ENCODE data around the gene JTB. TPM values are rescaled to one million over a fixed set of nuclear protein-coding genes. Genes with fewer than 3 reads are reported as not detected.

Gene JTB
- total and polyA plus RNA-seq, 2 donors (not counting 1 experiment from before 2014, with no cell fraction given): 106 to 159 TPM

GRCh38 chr1:153961421-153961820 is 16.1 kb downstream of the JTB start:
- H3K36me3 ChIP-seq (replicated peaks in 1 of 2; ENCODE audit: control extremely low read depth in 1 of 2, control insufficient read depth in 1 of 2, extremely low read depth in 1 of 2, insufficient read depth in 2 of 2, low read length in 1 of 2): peaks cover 0 to 12% of the 10 kb centered on the region in 2 experiments
- no peaks in the 10 kb centered on the region for H3K27me3 Mint-ChIP-seq
- peak overlapping the region; percentile 85 for H3K4me2 ChIP-seq (replicated peaks; ENCODE audit: low read depth, low read length, poor library complexity, severe bottlenecking)
- no peak for ATAC-seq (ENCODE audit: low read depth)
- H4K20me1 ChIP-seq (ENCODE audit: control insufficient read depth, insufficient read depth, low read length, poor library complexity, severe bottlenecking): peaks cover 20% of the 10 kb centered on the region
- H3K9ac ChIP-seq (ENCODE audit: low read length): no peak overlapping the region
- H3K79me2 ChIP-seq (ENCODE audit: control insufficient read depth, insufficient read depth, low read length): peaks cover 71% of the 10 kb centered on the region
- H3K27ac ChIP-seq (ENCODE audit: low read length in 2 of 2): peak overlapping the region in 1 of 2 donors; percentile 95
- H3K27ac Mint-ChIP-seq: peak overlapping the region; percentile 85
- H3K27me3 ChIP-seq (replicated peaks in 1 of 4; ENCODE audit: control extremely low read depth in 1 of 4, control insufficient read depth in 3 of 4, insufficient read depth in 4 of 4, low read length in 3 of 4): no peaks in the 10 kb centered on the region
- TF ChIP-seq EZH2 (IDR thresholded peaks at IDR 0.05; ENCODE audit: borderline replicate concordance, insufficient read depth, low read depth, low read length, poor library complexity, severe bottlenecking) (no peak), CTCF (IDR thresholded peaks at IDR 0.05) (no peak)
- no peak for DNase-seq
- intact Hi-C loops (cut with micrococcal nuclease): no loop called here
- H3K4me1 Mint-ChIP-seq: peaks cover 63% of the 10 kb centered on the region
- no peak overlapping the region for H2AFZ ChIP-seq (ENCODE audit: insufficient read depth, low read depth, low read length, poor library complexity, severe bottlenecking)
- no peak overlapping the region for H3K4me3 ChIP-seq (ENCODE audit: control extremely low read depth in 1 of 5, extremely low read depth in 1 of 5, insufficient read depth in 1 of 5, low read depth in 2 of 5, low read length in 4 of 5)
- peaks cover 50 to 55% of the 10 kb centered on the region in 2 donors for H3K4me1 ChIP-seq (ENCODE audit: control insufficient read depth in 2 of 2, insufficient read depth in 2 of 2, low read length in 2 of 2)
- CTCF ChIA-PET: interaction anchor here (0.9 to 7.5 kb wide), 2 partner anchors 16 to 171 kb away, joined by 3 to 65 read pairs; partner anchors contain the start of gene DENND4B
- no peaks in the 10 kb centered on the region for H3K9me3 ChIP-seq (ENCODE audit: control extremely low read depth in 1 of 3, control insufficient read depth in 2 of 3, insufficient read depth in 1 of 3, low read length in 2 of 3)
- 100% methylated on average over 2 of the region's 4 CpGs for WGBS (ENCODE audit: insufficient coverage)
- peak overlapping the region; percentile 83 for H3K4me3 Mint-ChIP-seq
- POLR2A ChIA-PET: interaction anchor here (0.9 to 9.2 kb wide), 3 partner anchors 16 to 210 kb away, joined by 3 to 115 read pairs (median 11); partner anchors contain the start of genes DENND4B and RAB13
- no peaks in the 10 kb centered on the region for H3K9me3 Mint-ChIP-seq (ENCODE audit: insufficient read depth)

- no peaks in the 10 kb centered on the region for H3K27me3 ChIP-seq (replicated peaks in 1 of 4; ENCODE audit: control extremely low read depth in 1 of 4, control insufficient read depth in 3 of 4, insufficient read depth in 4 of 4, low read length in 3 of 4)
- H3K9me3 Mint-ChIP-seq (ENCODE audit: insufficient read depth): no peaks in the 10 kb centered on the region
- no peaks in the 10 kb centered on the region for H3K27me3 Mint-ChIP-seq
- TF ChIP-seq CTCF (IDR thresholded peaks at IDR 0.05): no peak
- no peak for TF ChIP-seq EZH2 (IDR thresholded peaks at IDR 0.05; ENCODE audit: borderline replicate concordance, insufficient read depth, low read depth, low read length, poor library complexity, severe bottlenecking)
- WGBS (ENCODE audit: insufficient coverage): 96% methylated on average over 10 of the region's 11 CpGs
- no peak for DNase-seq
- peaks cover 63% of the 10 kb centered on the region for H3K4me1 Mint-ChIP-seq
- no peak overlapping the region for H3K4me3 Mint-ChIP-seq
- no peak overlapping the region for H2AFZ ChIP-seq (ENCODE audit: insufficient read depth, low read depth, low read length, poor library complexity, severe bottlenecking)
- ChIA-PET CTCF (interaction anchor here (0.9 to 5.6 kb wide), 2 partner anchors 14 to 170 kb away, joined by 3 to 47 read pairs; partner anchors contain the start of gene DENND4B), POLR2A (interaction anchor here (1.6 to 9.2 kb wide), 2 partner anchors 12 to 15 kb away, joined by 3 to 115 read pairs; partner anchors contain the start of gene DENND4B)
- intact Hi-C loops (cut with micrococcal nuclease): no loop called here
- peaks cover 0 to 12% of the 10 kb centered on the region in 2 experiments for H3K36me3 ChIP-seq (replicated peaks in 1 of 2; ENCODE audit: control extremely low read depth in 1 of 2, control insufficient read depth in 1 of 2, extremely low read depth in 1 of 2, insufficient read depth in 2 of 2, low read length in 1 of 2)
- H4K20me1 ChIP-seq (ENCODE audit: control insufficient read depth, insufficient read depth, low read length, poor library complexity, severe bottlenecking): peaks cover 33% of the 10 kb centered on the region
- no peak overlapping the region for H3K4me2 ChIP-seq (replicated peaks; ENCODE audit: low read depth, low read length, poor library complexity, severe bottlenecking)
- peaks cover 48 to 55% of the 10 kb centered on the region in 2 donors for H3K4me1 ChIP-seq (ENCODE audit: control insufficient read depth in 2 of 2, insufficient read depth in 2 of 2, low read length in 2 of 2)
- peak overlapping the region; percentile 97 for H3K27ac Mint-ChIP-seq
- no peak overlapping the region for H3K27ac ChIP-seq (ENCODE audit: low read length in 2 of 2)
- no peak overlapping the region for H3K9ac ChIP-seq (ENCODE audit: low read length)
- H3K79me2 ChIP-seq (ENCODE audit: control insufficient read depth, insufficient read depth, low read length): peaks cover 71% of the 10 kb centered on the region
- no peaks in the 10 kb centered on the region for H3K9me3 ChIP-seq (ENCODE audit: control extremely low read depth in 1 of 3, control insufficient read depth in 2 of 3, insufficient read depth in 1 of 3, low read length in 2 of 3)
- no peak overlapping the region for H3K4me3 ChIP-seq (ENCODE audit: control extremely low read depth in 1 of 5, extremely low read depth in 1 of 5, insufficient read depth in 1 of 5, low read depth in 2 of 5, low read length in 4 of 5)
- no peak for ATAC-seq (ENCODE audit: low read depth)
Observed at GRCh38 chr1:153960206-153960605, 17.3 kb downstream of the JTB start.
